Esophagus squamous epithelium (tissue), 4 donors: ENCODE measurements around the gene RADIL.

Source experiments
- CTCF ChIP-seq, 6 experiments: fragments of 450-650 bp in 4 of 6; fragments of 200-600 bp in 2 of 6; sonication (generic) in 2 of 6; IDR thresholded peaks; one replicate each; pipeline ENCODE4 v1.5.1; 2016 to 2019; ENCODE audit warnings: antibody characterized with exemption in 6 of 6, mild to moderate bottlenecking in 4 of 6, moderate library complexity in 4 of 6
- POLR2A ChIP-seq, 4 donors: fragments of 450-650 bp; IDR thresholded peaks; one replicate each; pipeline ENCODE4 v1.6.1; 2017; ENCODE audit warnings: antibody characterized with exemption in 4 of 4, mild to moderate bottlenecking in 4 of 4, moderate library complexity in 3 of 4

GRCh38 chr7:4803397-4804241, 79.9 kb downstream of the RADIL start:
- TF ChIP-seq CTCF (IDR thresholded peaks at IDR 0.05) (no peak), POLR2A (IDR thresholded peaks at IDR 0.05) (no peak)
